Measurements from ENCODE around the gene DHFR2.
"Not testable (repeated sequence)": the region's sequence is repeated elsewhere in the genome, so short reads cannot be mapped to it uniquely, and the experiment has no call there.

The DHFR2 gene

DNA sequence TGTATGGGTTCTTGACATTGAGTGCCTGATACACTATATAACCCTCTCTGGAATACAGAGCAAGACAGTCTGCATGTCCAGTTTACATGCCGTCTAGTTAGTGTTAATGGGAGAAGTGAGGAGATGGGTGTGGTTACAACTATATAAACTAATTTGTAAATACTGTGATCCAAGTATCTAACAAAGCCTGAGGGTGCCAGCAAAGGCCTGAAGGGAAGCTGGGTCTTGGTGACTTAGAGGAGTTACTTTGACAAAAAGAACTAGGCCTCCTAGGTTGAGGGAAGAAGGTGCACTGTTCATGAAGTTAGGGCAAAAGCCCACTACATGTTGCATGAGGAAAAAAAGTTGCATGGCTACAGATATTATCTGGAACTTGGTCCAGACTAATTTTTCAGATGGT lies 2.4 kb upstream of the DHFR2 start:
- DNase-seq = no peak

DNA sequence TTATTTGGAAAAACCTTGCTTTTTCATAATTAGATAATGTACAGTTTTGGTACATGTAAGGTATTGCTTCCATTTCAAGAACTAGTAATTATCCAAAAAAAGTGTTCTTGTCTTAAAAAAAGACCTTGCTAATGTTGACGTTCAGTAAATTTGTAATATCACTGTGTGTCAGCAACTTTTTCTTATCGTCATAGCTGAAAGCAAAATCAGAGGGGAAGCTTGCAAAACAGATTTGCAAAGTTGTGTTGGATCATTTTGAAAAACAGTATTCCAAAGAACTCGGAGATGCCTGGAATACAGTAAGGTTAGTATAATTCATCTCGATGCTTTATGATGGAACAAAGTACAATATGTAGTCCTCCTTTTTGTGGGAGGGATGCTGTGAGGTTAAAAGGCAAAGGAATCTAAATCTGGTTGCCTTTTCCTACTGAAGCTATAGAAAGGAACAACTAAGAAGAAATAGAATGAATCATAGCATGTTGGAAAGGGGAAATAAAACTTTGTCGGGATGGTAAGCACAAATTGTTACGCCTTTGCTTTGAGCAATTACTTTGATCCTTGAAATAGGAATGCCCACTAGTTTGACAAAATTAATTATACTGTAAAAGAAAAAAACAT lies 1.6 kb upstream of the DHFR2 start:
- DNase-seq = no peak

- no peak for DNase-seq
Measured at GRCh38 chr3:94063496-94064119, 892 bp upstream of the DHFR2 start.

DNA sequence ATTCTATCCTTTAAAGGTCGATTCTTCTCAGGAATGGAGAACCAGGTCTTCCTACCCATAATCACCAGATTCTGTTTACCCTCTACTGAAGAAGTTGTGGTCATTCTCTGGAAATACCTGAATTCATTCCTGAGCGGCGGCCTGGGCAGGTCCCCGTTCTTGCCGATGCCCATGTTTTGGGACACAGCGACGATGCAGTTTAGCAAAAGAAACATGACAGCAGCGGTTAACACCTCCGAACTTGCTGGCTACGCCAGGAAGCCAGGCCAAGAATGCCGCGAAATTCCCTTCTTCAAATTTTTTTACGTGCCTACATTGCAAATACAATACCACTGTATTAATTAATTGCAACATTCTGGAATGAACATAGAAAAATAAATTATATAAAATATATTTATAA lies 1.4 kb downstream of the DHFR2 start:
- no peak for DNase-seq

DNA sequence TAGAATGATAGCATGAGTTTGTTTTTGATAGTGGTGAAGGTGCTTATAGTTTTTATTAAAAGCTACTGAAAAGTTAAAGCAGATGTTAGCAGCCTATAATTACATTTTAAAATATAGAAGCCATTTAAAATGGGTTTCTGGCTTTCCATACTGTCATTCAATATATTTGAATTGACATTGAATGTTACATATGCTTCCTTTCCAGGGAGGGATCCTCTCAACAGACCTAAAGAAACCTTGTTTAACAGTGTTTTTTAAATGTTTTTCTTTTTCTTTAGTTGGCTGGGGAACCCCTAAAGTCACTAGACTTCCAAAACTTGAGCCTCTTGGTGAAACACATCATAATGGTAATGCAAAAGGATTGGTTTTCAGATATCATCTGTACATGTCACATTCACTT lies 12.2 kb downstream of the DHFR2 start:
- no peak for DNase-seq

- no peak for DNase-seq
Measured at GRCh38 chr3:94049267-94049666, 13.4 kb downstream of the DHFR2 start.

GRCh38 chr3:94046533-94046932 lies 16.2 kb downstream of the DHFR2 start:
- DNase-seq = no peak

- not testable (repeated sequence) for DNase-seq
Measured at GRCh38 chr3:94044100-94044936, 18.4 kb downstream of the DHFR2 start.

DNA sequence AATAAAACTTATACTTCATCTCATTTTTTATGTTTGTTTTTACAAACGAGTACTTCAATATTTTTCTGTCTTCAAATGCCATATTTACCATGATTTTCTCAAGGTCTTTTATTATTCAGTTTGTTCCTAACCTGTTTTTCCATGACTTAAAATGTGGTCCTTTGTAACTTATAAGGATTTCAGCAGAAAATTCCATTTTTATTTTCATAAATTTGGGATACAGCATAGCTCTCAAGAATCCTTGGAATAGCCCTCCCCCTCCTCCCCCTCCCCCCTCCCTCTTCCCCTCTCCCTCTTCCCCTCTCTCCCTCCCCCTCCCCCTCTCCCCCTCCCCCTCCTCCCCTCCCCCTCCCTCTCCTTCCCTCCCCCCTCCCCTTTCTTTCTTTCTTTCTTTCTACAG lies 19.4 kb downstream of the DHFR2 start:
- DNase-seq = no peak

DNA sequence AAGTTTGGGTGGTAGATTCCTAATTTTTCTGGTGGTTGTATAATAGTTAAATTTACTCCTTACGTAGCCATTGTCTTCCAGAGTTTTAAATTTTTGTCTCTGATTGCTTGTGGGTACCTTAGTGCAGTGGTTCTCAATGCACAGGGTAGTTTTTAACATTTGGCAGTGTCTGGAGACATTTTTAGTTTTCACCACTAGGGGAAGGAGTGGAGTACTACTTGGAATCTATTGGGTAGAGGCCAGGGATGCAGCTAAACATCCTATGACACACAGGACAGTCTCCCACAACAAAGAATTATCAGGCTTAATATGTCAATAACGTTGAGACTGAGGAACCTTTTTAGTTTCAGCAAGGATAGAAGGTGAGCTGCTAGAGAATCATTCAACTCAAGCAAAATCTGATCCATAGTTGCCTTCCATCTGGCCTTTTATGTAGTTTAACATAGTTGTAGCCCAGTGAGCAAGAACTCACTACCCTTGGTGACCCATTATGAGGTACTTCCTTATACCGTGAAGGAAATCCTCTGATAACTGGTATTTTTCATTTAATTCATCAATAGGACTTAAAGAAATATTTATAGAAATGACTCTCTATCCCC lies 25.7 kb downstream of the DHFR2 start:
- DNase-seq = no peak

DNA sequence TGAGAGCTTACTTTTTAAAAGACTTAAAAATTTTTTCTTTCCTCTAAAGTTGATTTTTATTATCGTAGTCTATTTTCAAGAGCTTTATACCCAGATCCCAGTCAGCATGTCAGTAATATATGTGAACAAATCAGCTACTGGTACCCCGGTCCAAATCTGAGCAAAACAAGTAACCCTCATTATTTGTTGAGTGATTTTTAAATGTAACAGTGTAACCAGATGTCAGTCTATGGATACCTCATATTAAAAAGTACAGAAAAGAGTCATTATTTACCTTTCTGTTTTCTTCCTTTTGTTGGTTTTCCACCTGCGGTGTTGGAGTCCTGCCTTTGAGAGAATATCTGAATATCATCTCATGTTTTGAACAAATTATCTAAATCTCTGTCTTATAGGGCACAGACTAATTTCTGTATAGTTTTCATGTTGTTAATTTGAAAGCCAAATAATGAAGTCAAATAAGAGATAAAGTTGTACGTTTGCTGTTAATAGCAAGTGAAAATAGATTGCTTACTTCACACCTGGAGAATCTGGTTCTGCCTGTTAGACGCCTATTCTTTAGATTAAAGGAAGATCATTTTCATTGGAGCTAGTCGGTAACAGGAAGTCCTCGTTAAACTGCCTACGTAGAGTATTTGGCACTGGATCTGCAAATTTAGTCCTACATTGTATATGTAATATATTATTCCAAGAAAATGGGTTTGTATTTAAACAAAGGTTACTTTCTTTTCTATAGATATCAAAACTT lies 34.5 kb downstream of the DHFR2 start, which contains the start of gene STX19:
STX19 (minus strand) TSS at position 505 of the 745 bp plus-strand sequence. CDS start 13,328 bp downstream, outside the sequence.
- DNase-seq = peak; percentile 36

DNA sequence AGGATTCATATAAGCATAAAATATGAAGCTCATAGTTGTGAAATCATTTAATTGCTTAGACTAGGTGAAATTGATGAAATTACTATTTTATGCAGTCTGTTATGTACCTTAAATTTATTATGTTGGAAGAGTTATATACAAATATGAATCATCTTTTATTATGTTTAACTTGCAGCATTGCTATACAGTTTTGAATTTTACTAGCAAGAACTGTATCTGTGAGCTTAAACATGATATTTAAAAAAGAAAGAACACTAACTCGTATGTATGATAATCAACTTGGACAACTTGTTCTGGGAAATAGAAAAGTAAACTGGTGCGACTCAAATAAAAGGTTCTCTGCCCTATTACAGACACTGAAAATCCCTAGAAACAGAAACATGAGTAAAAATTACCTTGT lies 36.1 kb downstream of the DHFR2 start:
- no peak for DNase-seq

DNA sequence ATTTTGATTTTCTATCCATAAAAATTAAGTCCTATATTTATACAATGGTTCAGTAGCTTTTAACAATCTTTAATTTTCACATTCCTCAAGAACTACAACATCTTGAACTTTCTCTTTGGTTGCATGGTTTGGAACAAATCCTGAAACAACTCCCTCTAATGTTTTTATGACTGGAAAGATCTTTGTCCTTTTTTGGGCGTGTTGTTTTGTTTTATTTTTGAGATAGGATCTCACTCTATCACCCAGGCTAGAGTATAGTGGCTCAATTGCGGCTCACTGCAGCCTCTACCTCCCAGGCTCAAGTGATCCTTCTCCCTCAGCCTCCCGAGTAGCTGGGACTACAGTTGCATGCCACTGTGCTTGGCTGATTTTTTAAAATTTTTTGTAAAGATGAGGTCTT lies 38.3 kb downstream of the DHFR2 start:
- DNase-seq = no peak

DNA sequence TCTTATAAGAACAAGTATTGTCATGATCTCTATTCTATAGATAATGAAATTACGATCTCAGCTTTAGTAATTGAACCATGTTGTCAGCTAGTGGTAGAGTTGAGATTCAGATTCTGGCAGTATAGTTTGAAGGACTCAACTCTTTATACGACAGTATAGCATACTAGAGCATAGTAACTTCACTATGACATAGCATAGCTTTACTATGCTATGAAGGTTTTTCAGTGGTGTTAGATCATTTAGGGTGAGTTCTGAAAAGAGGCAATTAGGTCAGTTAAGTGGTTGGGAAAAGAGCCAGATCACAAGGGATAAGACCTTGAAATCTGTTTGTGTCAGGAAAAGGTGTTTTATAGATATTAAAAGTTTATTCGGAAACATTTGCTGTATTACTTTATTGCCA lies 42.4 kb downstream of the DHFR2 start:
- no peak for DNase-seq

DNA sequence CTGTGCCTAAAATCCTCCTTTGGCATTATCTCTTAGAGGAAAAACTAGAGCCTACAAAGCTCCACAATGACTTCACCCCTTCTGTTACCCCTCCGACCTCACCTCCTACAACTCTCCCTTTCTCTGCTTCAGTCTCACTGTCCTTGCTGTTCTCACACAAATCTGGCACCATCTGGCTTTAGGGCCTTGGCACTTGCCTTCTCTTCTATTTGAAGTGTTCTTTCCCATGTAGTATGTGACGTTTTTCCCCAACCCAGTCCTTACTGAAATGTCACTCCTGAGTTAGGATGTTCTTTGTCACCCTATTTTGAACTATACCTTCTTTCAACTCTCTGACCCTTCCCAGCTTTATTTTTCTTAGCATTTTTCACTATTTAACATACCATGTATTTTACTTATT lies 43.1 kb downstream of the DHFR2 start:
- DNase-seq = no peak

DNA sequence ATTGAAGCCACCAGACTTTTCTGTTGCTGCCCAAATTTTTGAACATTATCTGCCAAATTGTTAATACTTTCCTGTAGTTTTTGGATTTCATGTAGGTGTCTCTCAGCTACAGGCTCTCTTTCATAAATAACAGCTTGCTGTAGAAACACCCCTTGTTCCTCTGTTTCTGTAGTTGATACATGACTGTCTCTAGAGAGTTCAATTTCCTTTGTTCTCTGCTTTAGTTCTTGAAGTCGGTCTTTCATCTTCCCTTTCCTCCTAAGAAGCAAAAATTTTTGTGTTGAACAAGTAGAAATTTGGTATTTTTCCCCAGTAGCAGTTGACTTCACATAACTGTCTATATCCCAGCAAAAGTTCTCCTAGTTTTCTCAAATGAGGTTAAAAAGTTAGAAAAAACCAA lies 47.7 kb downstream of the DHFR2 start:
- DNase-seq = no peak

- DNase-seq = no peak
Measured at GRCh38 chr3:94012185-94012584, 50.5 kb downstream of the DHFR2 start.

DNA sequence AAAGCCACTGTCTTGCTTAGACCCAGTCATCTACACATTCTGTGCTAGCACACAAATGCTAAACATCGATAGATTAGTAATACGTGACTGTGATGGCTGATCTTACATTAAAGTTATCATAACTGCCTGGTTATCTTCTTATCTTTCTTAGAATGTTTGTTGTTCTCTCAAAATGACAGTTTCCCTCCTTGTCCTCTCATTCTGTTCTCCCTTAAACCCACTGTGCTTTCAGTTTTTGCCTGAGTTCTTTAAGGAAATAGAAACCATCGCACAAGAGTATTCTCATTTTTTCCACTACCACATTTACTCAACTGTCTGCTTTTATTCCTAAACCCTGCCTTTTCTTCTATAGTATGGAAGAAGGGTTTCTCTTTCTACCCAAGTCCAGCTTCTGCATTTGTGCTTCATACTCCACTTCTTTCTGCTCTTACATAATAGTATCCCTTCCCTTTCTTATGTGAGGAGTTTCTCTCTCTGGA lies 51.4 kb downstream of the DHFR2 start:
- no peak for DNase-seq

DNA sequence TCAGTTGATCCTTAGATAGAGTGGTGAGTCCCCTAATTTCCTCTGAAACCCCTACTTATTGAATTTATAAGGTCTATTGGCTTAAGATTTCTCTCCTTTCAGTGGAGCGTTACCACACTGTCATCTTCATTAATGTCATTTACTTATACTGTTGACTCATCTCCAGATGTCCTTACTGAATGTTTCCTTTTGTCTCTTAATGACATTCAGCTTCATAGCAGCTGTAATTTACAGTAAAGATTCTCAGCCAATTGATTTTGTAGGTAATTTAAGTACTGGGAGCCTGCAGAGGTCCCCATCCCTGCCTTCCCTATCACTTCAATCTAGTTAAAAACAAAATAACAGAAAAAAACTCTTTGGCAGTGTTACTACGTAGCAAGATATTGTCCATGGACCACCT lies 53.1 kb downstream of the DHFR2 start:
- DNase-seq = no peak

- DNase-seq = no peak
Measured at GRCh38 chr3:94008253-94008652, 54.5 kb downstream of the DHFR2 start.
